AG04449 (cell line): ENCODE measurements around the gene PLXNA4.
"Not testable (repeated sequence)": the region's sequence is repeated elsewhere in the genome, so short reads cannot be mapped to it uniquely, and the experiment has no call there.

Source experiments
- CTCF ChIA-PET: fragments of 350-600 bp; formaldehyde crosslinking; extraction: SDS; loops from one replicate; lab custom pipeline; 2021; ENCODE audit warnings: antibody characterized with exemption; lab: Yijun Ruan, JAX
- POLR2A ChIA-PET: fragments of 400-600, 350-600 bp; formaldehyde crosslinking; extraction: SDS; loops from one replicate; lab custom pipeline; 2020; ENCODE audit warnings: antibody characterized with exemption, inconsistent platforms; lab: Yijun Ruan, JAX
- DNase-seq: peaks from one replicate; pipeline ENCODE4 v3.0.0-alpha.2; 2010; ENCODE audit warnings: low read depth, low spot score
- H3K4me3 ChIP-seq: 2 replicates; pipeline ENCODE4 v1.5.1; 2011; ENCODE audit warnings: low read depth, mild to moderate bottlenecking, control low read depth, low read length
- TF ChIP-seq, protein P1 (sequence below): IDR thresholded peaks from one replicate; pipeline ENCODE4 v1.5.1; 2011; ENCODE audit warnings: mild to moderate bottlenecking, moderate library complexity, low read length, control low read depth, inconsistent platforms; ENCODE audit not compliant: insufficient read depth; ENCODE audit errors: missing control alignments

Gene PLXNA4

DNA sequence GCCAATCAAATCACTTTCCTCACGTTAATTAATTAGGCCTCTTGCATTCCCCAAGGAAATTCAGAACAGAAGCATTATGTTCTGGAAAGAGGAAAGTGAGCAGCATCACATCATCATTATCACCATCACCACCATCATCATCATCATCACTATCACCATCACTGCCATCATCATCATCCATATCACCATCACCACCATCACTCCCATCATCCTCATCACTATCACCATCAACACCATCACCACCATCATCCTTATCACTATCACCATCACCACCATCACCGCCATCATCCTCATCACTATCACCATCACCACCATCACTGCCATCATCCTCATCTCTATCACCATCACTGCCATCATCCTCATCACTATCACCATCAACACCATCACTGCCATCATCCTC, 31.4 kb upstream of the PLXNA4 start:
- POLR2A ChIA-PET = no interaction called here
- TF ChIP-seq, protein P1, sequence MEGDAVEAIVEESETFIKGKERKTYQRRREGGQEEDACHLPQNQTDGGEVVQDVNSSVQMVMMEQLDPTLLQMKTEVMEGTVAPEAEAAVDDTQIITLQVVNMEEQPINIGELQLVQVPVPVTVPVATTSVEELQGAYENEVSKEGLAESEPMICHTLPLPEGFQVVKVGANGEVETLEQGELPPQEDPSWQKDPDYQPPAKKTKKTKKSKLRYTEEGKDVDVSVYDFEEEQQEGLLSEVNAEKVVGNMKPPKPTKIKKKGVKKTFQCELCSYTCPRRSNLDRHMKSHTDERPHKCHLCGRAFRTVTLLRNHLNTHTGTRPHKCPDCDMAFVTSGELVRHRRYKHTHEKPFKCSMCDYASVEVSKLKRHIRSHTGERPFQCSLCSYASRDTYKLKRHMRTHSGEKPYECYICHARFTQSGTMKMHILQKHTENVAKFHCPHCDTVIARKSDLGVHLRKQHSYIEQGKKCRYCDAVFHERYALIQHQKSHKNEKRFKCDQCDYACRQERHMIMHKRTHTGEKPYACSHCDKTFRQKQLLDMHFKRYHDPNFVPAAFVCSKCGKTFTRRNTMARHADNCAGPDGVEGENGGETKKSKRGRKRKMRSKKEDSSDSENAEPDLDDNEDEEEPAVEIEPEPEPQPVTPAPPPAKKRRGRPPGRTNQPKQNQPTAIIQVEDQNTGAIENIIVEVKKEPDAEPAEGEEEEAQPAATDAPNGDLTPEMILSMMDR = no peak
- CTCF ChIA-PET = no interaction called here
- H3K4me3 ChIP-seq = no peak overlapping the region
- no peak for DNase-seq

DNA sequence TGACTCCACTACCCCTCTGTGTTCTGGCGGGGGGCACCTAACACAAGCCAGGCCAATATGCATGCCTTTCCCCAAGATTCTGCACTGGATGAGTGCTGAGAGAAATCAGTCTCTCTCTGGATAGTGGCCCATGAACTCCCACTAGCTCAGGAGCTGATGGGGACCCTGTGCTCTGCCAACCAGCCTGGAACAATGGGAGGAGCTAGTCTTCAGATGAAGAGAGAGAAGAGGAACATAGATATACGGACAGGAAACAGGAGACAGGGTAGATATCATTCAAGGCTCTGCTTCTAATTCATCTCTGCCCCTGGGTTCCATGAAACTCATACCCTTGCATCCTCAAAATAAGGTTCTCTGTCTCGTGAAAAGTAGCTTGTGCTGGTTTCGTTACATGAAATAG, 27.9 kb upstream of the PLXNA4 start:
- POLR2A ChIA-PET = no interaction called here
- TF ChIP-seq, protein P1 = no peak
- CTCF ChIA-PET = interaction anchor here (2.1 kb wide), 1 partner anchor 23 kb away, joined by 10 read pairs; no protein-coding TSS in a partner anchor

GRCh38 chr7:132603220-132603833, 27.1 kb upstream of the PLXNA4 start:
- TF ChIP-seq, protein P1 = no peak
- ChIA-PET CTCF (interaction anchor here (2.1 kb wide), 1 partner anchor 23 kb away, joined by 10 read pairs; no protein-coding TSS in a partner anchor), POLR2A (no interaction called here)
- no peak for DNase-seq
- no peak overlapping the region for H3K4me3 ChIP-seq

More for the DNA sequence above, 27.9 kb upstream of the PLXNA4 start:
- H3K4me3 ChIP-seq = no peak overlapping the region
- DNase-seq = no peak

GRCh38 chr7:132601783-132602182, 25.5 kb upstream of the PLXNA4 start:
- ChIA-PET CTCF (interaction anchor here (1.1 kb wide), 1 partner anchor 13 kb away, joined by 3 read pairs; no protein-coding TSS in a partner anchor), POLR2A (no interaction called here)
- no peak for DNase-seq
- TF ChIP-seq, protein P1 = no peak
- no peak overlapping the region for H3K4me3 ChIP-seq

GRCh38 chr7:132596588-132596987, 20.3 kb upstream of the PLXNA4 start:
- ChIA-PET POLR2A (no interaction called here), CTCF (no interaction called here)
- H3K4me3 ChIP-seq = no peak overlapping the region
- TF ChIP-seq, protein P1 = no peak
- DNase-seq = no peak

GRCh38 chr7:132594741-132595140, 18.5 kb upstream of the PLXNA4 start:
- POLR2A ChIA-PET, DNase-seq, H3K4me3 ChIP-seq: not testable (repeated sequence)
- CTCF ChIA-PET = interaction anchor here (1.5 kb wide), 1 partner anchor 14 kb away, joined by 5 read pairs; no protein-coding TSS in a partner anchor
